Thyroid gland (tissue), 4 donors: ENCODE data around the gene RHBDL1.

Source experiments
- CTCF ChIP-seq, 6 experiments: fragments of 200-600 bp in 3 of 6; fragments of 450-650 bp in 3 of 6; sonication (generic) in 3 of 6; IDR thresholded peaks; one replicate each; pipeline ENCODE4 v1.5.1; 2016 to 2019; ENCODE audit warnings: antibody characterized with exemption in 6 of 6, mild to moderate bottlenecking in 2 of 6, inconsistent platforms in 1 of 6, moderate library complexity in 1 of 6
- POLR2A ChIP-seq, 2 donors: fragments of 450-650 bp; IDR thresholded peaks; one replicate each; pipeline ENCODE4 v1.6.1; 2017; ENCODE audit warnings: antibody characterized with exemption in 2 of 2, mild to moderate bottlenecking in 2 of 2, moderate library complexity in 1 of 2

- no peak for TF ChIP-seq POLR2A (IDR thresholded peaks at IDR 0.05)
- no peak for TF ChIP-seq CTCF (IDR thresholded peaks at IDR 0.05)
Measured at GRCh38 chr16:644556-644955, 30.9 kb upstream of the RHBDL1 start.
